Cerebellar cortex (tissue), 1 donor: ENCODE results near the gene PHKB.

Source experiments
- DNase-seq: peaks from one replicate; pipeline ENCODE4 v3.0.0-alpha.2; 2015; ENCODE audit warnings: low spot score

Gene PHKB

DNA sequence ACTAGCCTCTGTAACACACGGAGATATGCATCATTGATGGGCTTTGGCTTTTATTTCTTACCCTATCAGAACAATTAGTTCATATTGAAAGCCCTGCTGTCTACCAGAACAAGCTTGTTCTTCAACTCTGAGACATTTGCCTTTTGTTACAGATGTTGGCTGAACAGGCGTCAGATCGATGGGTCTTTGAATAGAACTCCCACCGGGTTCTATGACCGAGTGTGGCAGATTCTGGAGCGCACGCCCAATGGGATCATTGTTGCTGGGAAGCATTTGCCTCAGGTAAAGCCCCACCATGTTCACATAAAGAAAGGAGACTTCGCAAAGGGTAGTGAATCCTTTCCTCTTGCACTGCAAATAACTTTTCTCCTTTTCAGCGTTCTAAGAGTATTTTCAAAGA, 232.1 kb downstream of the PHKB start:
- DNase-seq: no peak

DNA sequence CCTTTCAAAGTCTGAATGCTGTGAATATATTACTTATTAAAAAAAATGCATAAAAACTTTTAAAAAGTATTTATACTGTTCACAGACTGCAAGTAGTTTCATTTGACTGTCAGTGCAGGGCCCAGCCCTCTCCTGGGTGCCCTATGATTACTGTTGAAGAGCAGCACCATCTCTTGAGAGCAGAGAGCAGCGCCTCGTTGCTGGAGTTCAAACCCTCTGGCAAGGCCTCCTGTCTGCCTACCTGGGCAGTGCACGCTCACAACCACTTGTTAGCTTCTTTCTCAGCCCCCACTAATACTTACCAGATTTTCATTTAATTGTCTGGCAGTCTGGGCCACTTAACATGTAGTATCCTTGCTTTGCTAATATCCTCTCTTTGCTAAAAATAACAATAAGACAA, 233.4 kb downstream of the PHKB start:
- no peak for DNase-seq

DNA sequence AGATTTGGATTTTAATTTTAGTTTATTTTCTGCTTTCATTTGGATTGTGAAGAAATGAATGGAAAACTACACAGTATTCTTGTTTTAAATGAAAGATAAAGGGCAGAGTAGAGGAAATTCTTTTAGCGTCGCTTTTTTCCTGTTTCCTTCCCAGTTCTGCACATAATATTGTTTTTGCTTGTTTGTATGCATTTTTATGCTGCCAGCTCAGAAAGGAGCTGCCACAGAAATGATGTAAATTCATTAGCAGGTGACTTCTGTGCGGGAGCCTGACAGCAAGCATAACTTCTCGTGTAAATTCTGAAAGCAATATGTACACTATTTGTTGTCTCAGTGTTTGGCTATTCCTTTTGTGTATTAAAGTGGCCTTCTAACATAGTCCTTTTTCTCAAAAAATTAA, 234.6 kb downstream of the PHKB start:
- DNase-seq: no peak

DNA sequence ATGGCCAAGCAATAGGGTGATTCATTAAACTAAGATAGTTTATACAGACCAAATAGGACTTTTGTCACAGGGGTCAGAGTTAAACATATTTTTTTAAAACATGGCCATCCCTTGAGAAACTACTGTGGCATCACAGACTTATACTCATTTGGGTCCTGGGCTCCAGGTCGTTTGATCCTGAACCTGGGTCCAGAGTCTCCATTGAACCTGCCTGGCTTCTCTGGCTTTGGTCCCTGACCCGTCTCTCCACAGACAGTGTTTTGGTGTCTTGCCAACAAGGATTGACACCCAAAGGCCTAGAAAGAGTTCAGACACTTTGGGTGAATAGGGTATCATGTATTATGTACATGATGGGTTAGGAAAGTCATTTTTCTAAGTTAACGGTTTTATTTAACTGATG, 236.7 kb downstream of the PHKB start:
- DNase-seq: no peak

DNA sequence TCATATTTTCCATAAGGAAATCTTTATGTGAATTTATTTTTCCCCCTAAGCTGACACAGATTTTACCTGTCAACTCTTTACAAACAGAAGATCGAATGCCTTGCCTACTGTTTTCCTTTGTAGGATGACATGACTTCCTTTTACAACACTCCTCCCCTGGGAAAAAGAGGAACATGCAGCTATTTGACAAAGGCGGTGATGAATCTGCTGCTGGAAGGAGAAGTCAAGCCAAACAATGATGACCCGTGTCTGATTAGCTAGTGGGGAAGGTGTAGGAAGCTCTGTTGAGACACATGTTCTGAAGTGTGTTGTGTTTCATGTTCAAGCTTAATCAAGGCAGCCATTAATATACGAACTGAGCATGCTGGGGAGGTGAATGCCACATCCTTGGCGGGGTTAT, 238.0 kb downstream of the PHKB start:
- DNase-seq: no peak

DNA sequence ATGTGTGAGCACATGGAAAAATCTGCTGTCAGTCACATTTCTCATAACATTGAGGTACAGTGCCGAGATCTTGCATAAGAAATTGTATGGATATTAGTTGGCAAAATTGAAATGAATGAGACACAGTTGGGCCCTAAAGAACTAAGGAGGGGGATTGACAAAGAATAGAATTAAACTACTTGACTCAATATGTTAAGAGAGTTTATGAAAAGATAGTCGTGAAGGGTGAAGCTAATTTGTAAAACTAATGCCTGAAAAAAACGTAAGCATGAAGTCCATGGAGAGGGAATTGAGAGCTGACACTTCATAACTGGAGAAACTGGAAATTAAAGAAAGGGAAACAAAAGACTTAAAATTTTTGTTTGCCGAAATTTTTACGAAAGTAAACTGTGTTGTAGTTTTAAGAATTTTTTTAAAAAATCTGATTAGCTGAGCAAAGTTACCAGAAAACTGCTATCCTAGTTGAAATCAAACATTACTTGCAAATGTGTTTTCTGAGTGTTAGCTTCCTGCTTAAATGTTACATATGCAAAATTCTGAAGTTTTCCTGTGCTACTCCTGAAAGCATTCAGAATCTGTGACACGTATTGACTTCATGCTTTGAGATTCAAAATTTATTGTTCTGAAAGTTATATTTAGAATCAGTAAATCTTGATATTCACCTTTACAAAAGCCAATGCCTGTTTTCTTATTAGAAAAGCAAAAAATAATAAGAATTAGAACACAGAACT, 239.9 kb downstream of the PHKB start:
- no peak for DNase-seq

DNA sequence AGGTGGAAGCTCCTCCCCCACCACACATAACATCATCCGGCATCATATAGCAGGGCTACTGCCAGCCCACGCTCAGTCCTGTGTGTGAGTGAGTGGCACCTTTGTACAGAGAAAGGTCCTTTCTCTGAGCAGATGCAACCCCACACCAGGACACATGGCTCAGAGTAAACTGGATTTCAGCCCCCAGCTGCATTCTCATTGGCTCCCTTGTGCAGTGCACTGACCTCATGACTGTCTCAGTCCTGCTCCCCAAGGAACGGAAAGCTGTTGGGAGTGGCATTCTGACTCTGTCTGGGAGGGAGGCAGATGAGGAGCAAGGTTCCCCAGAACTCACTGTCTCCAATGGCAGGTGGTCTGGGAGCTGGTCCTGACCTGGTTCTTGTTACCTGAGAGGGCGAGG, 244.1 kb downstream of the PHKB start:
- DNase-seq: no peak

DNA sequence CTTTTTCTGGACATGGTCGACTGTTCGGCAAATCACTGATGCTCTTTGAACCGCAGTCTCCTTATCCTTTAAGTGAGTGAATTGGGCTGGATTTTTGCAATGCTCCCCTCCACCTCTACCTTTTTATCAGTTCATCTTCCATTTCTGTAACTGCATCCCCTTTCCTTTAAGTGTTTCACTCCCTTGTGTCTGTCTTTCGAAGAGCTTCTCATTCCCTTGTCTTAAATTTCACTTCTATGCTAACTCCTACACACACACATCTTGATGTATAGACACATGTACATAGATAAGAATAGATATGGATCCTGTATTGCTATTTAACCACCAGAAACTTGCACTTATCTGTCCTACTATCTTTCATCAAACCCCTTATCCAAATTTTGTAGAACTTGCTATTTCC, 250.7 kb downstream of the PHKB start:
- no peak for DNase-seq

DNA sequence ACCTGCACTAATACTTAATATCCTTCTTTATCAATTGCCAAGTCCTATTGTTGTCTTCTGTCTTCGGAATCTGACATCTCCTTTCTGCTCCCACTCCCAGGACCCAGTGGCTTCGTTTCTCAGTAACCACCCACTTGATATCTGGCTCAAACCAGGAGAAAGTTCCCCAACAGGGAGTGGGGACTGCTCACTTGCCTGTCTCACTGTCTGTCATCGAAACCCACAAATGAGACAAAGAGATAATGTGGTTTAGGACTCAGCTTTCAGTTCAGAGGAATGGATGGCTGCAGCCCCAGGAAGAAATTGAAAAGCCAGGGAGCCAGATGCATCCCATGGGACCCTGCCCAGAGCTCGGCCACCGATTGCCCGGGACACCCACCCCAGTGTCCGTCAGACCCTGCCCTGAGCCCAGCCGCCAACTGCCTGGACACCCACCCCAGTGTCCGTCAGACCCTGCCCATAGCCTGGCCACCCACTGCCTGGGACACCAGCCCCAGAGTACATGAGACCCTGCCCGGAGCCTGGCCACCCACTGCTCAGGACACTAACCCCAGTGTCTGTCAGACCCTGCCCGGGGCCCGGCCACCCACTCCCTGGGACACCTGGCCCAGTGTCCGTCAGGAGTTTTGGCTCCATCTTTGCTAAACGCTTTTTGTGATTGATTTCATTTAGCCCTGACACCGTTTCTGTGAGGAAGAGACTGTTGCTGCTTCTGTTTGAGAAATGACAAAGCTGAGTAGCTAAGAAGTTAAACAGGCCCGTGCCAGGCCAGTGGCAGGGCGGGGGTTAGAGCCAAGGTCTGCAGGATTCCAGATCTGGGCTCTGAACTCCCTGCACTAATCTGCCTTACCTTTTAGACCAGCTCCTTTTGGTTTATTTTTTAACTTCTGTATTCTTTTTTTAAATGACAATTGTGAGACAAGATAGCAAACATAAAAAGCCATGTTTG, 251.4 kb downstream of the PHKB start:
- DNase-seq: no peak

DNA sequence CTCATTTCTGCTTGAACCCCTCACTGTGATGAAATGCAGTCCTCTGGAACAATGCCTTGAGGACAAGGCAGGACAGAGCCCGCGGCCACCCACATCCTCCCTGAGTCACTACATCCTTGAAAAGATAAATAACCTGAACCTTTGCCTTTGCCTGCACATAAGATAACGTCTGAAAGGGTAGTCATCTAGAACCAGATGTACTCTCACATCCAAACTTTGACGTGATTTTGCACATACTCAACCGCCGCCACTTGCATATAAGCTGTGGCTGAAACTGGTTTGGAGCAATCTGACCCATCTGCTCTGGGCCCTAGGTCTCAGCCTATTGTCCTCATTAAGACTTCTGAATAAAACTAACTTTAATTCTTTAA, 252.1 kb downstream of the PHKB start:
- no peak for DNase-seq

DNA sequence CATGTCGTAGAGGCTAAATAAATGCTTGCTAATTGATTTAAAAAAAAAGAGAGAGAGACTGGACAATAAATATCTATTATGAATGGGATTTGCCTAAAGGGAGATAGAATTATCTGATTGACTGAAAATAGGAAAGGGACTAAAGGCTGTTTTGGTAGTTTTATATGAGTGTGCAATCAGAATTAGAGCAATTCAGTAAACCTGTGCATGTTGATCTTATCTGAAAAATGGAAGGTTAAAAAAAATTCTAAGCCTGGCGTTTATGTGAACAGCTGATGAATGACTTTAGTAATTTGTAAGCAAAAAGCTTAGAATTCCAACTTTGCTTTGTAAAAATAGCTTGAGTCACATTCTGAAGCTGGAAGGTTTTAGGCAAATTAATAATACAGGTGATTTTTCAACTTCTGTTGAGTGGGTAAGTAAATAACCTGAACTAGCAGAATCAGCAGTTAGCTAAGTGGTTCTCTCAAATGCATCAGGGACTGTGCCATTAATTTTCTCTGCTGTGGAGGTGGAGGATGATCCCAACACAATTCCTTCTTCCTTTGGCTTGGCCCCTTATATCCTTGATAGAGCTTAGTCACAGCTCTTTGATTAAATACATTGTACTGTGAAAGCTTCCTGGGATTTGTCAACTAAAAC, 254.4 kb downstream of the PHKB start:
- no peak for DNase-seq

DNA sequence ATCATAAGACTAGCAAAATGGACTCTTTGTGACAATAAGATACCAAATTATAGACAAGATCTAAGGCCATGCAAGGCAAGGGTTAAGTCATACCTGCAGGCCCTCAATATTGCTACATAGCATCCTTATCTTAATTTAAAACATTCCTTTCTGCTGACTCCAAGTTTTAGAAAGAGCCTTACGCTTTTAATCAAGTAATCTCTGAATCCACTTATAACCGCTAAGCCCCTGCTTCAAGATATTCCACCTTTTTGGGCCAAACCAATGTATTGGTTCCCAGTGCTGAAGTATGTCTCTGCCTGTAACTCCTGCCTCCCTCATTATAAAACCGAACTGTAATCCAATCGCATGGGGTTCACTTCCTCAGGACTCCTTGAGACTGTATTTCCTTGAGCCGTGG, 255.4 kb downstream of the PHKB start:
- no peak for DNase-seq

DNA sequence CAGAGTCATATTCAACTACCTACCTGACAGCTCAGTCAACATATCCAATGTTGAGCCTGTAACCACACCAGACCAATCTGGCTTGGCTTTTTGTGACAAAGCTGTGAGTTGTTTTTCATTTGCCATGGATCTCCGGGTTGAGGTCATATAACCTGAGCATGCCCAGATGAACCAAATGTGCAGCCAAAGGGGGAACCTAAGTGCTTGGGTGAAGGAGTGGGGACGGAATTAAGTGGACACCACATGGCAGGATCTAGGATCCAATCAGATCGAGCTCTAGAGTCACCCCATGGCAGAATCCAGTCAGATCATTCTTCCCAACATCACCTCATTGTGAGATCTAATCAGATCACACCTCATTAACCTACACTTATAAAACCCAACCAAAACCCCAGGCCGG, 258.6 kb downstream of the PHKB start:
- no peak for DNase-seq

DNA sequence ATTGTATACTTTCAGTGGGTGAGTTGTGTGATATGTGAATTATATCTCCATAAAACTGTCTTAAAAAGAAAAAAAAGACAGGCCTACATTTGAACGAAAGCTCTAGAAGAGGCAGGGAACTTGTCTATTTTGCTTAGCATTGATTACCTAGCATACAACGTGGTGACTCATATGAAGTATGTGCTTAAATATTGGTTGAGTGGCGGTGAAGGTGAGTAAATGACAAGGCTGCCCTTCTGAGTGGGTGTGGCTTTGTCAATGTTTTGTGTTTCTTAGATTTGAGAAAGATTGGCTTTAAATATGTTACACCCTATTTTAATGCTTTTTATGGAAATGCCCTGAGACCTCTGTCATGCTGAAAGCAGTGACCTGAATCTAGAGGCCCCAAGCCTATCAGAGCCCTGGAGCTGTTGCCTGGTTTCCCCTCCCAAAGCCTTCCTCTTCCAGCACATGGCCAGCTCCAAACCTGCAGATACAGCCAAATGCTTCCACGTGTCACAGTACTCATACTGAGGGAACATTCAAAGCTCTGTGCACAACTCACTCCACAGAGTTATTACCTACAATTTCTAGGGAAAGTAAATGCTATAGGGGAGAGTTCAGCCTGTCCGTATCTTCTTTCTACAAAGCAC, 260.0 kb downstream of the PHKB start:
- DNase-seq: no peak

DNA sequence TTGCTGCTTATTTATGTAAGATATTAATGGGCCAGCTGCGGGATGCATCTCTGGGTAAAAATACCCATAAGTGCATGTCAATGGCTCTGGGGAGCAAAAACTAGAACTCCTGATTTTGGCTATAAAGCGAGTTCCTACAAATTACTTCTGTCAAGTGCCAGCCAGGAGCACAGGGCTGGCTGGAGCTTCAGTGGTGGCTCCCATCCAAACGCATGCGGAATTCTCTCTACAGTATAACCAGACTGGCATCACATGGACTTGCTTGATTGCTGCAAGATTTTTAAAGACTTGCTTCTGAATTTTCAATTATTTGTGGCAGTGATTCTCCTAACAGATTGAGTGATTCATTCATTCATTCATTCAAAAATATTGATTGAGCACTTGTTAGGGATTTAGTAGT, 260.9 kb downstream of the PHKB start:
- peak; percentile 34 for DNase-seq

DNA sequence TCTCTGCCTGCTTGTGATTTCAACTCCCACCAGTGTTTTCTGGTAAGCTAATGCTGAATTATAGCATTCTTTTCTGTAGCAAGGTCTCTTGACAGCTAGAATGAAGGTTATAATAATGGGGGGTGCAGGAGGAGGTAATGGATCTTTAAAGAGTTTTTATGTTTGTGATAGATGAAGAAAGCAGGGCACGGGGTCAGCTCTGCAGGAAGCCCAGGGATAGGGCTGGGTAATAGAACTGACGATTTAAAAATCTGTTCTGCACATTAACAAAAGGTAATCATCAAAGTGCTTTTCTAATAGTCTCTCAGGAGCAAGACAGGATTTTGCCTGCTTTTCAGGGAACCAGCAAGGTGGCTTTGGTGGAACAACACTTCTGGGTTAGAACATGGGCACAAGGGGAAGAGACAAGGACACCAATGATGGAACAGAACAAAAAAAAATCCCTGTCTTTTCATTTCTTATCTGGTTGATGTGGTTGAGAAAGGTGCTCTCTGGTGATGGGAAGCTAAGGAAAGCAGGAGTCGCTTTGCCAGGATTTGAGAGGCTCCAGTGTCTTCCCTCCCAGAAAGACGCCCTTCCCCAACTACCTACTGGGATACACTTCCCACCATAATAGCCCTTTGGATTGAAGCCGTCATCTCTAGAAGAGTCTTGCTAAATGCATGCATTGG, 263.1 kb downstream of the PHKB start:
- no peak for DNase-seq

DNA sequence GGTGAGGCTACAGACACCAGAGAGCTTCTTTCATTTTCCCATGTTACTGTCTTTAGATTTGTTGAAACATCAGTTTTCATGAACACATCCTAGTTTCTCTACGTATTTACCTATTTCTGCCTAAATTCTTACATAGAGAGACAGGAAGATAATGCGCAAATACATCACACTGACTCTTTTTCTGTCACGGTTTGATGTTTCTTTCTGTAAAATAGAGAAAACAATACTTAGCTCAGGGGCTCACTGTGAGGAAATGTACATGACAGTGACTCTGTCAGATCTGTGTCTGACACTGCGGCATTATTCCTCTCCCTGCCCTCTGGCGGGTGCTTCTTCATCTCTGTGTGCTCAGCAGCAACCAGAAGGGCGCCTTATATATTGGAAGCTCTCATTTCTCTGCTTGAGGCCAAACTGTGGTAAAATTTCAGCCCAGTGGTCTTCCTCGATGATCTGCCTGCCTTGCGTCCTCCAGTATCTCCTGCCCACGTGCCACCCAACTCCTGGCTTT, 264.1 kb downstream of the PHKB start:
- no peak for DNase-seq

DNA sequence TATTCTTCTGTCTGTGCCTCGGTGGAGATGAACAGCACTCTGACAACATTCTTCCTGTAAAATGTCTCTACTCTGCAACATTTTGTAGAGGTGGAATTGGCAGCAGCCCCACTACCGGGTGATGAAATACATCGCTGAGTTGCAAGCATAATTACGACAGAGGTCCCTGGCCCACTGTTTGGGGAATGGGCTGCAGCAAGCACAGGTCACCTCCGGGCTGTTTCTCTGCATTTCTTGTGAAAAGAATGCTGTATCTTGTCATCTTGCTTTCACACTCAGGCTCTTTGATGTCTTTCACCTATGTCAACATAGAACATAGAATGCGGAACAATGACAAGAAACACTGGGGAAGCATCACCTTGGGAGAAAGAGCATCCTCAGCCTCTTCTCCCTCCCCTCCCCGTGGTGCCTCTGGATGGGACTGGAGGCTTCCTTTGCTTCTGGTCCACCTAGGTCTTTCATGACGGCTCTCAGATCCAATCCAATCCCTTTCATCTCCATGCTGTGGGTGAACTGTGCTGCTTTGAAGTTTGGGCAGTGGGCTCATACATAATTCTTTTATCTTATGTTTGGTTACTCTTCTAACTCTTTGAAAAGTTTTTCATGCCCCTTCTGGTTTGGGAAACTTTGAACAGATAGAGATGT, 265.0 kb downstream of the PHKB start:
- no peak for DNase-seq

DNA sequence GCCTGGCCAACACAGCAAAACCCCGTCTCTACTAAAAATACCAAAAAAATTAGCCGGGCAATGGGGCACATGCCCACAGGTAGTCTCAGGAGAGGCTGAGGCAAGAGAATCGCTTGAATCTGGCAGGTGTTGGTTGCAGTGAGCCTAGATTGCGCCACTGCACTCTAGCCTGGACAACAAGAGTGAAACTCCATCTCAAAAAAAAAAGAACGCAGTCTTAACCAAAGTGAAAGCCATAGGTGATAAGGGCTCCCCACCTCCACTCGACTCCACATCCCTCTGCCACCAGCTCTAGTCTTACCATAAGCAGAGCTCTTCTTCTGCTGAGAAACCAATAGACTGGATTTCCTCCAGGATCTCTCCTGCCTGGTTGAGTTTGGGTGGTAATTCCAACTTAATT, 266.0 kb downstream of the PHKB start:
- DNase-seq: no peak

DNA sequence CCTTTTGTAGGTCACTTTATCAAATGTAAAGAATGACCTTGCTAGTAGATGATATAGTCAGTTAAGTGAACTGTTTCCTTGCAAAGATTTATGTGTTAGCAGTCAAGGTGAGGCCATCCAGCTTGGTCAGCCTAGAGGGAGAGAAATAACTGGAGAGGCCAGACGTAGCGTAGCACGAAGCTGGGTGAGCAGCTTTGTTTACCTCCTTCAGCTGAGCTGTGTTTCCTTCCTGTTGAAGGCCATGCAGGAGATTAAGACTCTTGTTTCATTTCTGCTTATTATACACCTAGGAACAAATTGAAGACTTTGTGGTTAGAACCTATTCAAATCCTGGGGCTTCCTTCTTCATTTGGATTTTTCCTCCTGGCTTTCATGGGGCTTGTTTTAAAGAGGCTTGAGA, 267.1 kb downstream of the PHKB start:
- DNase-seq: no peak

DNA sequence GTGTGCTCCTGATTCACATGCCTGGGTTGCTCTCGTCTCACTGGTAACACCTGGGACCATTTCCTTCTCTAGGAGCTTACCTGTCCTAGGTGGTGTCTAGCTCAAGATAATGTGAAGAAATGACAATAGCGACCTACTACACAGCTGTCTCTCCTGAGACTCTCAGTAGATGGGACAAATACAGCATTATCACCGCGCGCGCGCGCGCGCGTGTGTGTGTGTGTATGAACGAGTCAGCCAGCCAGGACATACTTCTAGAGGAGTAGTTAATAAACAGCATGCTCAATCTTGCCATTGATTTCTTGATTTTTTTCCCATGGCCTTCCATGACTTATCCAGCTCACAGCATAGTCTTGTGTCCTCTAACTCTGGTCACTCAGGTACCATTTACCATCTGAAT, 268.6 kb downstream of the PHKB start:
- DNase-seq: no peak
